Stomach (tissue), 4 donors: ENCODE results near the gene RAE1.

Experiments
- EP300 ChIP-seq: sonication (generic); formaldehyde crosslinking; IDR thresholded peaks from one replicate; pipeline ENCODE4 v1.6.1; 2017; ENCODE audit warnings: antibody characterized with exemption
- POLR2A ChIP-seq, 4 donors: fragments of 450-650 bp; IDR thresholded peaks; one replicate each; pipeline ENCODE4 v1.6.1; 2016; ENCODE audit warnings: antibody characterized with exemption in 4 of 4, control low read depth in 2 of 4, mild to moderate bottlenecking in 1 of 4, moderate library complexity in 1 of 4
- POLR2AphosphoS5 ChIP-seq, 3 donors: sonication (generic); formaldehyde crosslinking; IDR thresholded peaks; one replicate each; pipeline ENCODE4 v1.6.1; 2016; ENCODE audit warnings: antibody characterized with exemption in 3 of 3
- TF ChIP-seq, protein P1 (sequence below), 7 experiments: fragments of 450-650 bp in 4 of 7; fragments of 200-600 bp in 3 of 7; sonication (generic) in 3 of 7; IDR thresholded peaks; one replicate each; pipeline ENCODE4 v1.5.1; 2016 to 2019; ENCODE audit warnings: antibody characterized with exemption in 7 of 7, control low read depth in 2 of 7, mild to moderate bottlenecking in 1 of 7

DNA sequence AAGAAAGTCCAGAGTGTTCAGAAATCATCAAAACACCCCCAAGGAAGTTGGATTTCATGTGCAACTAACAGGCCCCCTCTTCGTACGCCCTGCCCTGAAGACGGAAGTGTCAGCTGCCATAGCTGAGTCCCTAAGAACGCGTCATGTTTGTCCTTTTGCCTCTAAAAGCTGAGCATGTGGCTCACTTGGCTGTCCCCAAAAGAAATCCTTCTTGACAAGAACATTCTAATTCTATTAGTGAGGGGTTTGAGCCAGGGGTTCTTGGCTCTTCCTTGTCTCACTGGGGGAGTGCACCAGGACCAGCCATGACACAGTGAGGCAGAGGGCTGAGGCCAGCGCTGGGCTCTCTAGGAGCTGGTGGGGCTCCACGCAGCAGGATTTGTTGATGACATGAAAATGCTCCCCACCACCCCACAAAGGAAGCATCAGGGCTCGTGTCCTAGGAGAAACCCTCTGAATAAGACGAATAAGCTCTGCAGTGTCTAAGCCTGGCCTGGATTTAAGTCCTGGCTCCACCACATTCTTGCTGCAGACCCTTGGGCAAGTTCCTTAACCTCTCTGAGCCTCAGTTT is 41.4 kb upstream of the RAE1 start:
- TF ChIP-seq, protein P1, sequence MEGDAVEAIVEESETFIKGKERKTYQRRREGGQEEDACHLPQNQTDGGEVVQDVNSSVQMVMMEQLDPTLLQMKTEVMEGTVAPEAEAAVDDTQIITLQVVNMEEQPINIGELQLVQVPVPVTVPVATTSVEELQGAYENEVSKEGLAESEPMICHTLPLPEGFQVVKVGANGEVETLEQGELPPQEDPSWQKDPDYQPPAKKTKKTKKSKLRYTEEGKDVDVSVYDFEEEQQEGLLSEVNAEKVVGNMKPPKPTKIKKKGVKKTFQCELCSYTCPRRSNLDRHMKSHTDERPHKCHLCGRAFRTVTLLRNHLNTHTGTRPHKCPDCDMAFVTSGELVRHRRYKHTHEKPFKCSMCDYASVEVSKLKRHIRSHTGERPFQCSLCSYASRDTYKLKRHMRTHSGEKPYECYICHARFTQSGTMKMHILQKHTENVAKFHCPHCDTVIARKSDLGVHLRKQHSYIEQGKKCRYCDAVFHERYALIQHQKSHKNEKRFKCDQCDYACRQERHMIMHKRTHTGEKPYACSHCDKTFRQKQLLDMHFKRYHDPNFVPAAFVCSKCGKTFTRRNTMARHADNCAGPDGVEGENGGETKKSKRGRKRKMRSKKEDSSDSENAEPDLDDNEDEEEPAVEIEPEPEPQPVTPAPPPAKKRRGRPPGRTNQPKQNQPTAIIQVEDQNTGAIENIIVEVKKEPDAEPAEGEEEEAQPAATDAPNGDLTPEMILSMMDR (IDR thresholded peaks at IDR 0.05): no peak
- TF ChIP-seq POLR2A (IDR thresholded peaks at IDR 0.05): no peak
- TF ChIP-seq EP300: no peak
- TF ChIP-seq POLR2AphosphoS5 (IDR thresholded peaks at IDR 0.05): no peak
